ENCODE measurements around the gene FMO1. TPM values are rescaled to one million over a fixed set of nuclear protein-coding genes. Genes with fewer than 3 reads are reported as not detected.

Gene FMO1
- total and polyA plus RNA-seq, 2 of the 8 experiments (the other 6 are each of a cell fraction or from before 2014, with no cell fraction given), result 0.11 TPM; not detected in 1

DNA sequence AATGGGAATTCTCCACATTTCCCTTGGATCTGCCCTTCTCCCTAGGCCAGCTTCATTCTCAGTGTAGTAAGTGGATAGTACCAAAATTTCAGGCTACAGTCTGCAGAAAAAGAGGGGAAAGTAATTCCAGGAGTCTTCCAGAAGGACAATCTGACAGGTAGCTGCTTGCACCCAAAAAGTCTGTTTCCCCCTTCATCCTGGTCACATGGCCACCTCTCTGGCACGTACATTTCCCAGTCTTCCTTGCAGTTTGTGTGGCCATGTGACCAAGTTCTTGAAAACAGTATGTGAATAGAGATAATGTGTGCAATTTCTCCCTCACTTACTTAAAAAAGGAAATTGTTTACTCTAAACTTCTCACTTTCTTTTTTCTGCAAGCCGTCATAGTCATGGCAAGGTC is 51.0 kb downstream of the FMO1 start (continued):
- TF ChIP-seq SP1 (IDR thresholded peaks at IDR 0.05; ENCODE audit: low read depth, low read length) (no peak), SP4 (IDR thresholded peaks at IDR 0.05; ENCODE audit: low read length) (no peak), CTBP2 (IDR thresholded peaks at IDR 0.05; ENCODE audit: borderline replicate concordance, insufficient read depth, insufficient read length, low read length) (no peak)

Measured in H1 (cell line).